Calu3 (cell line): ENCODE data around the gene CBFA2T2. TPM values are rescaled to one million over a fixed set of nuclear protein-coding genes. Genes with fewer than 3 reads are reported as not detected.
"Not testable (repeated sequence)": the region's sequence is repeated elsewhere in the genome, so short reads cannot be mapped to it uniquely, and the experiment has no call there.

Experiments used
- BruUV-seq: library from RNA; stranded (reverse); fragments of 400-500 nt; replicated peaks from 2 replicates; lab custom pipeline; 2021; lab: Mats Ljungman, UMichigan
- CTCF ChIA-PET: fragments of 300-600 bp; sonication (Branson Sonifier 250); formaldehyde crosslinking; loops from one replicate; lab custom pipeline; 2022; ENCODE audit warnings: antibody characterized with exemption; lab: Charles Lee
- DNase-seq: peaks from one replicate; pipeline ENCODE4 v3.0.0; 2022
- H3K27ac Mint-ChIP-seq: one replicate; pipeline ENCODE4 v1.8.0; 2022; ENCODE audit warnings: mixed read lengths; ENCODE audit not compliant: unreplicated experiment
- H3K27me3 Mint-ChIP-seq: one replicate; pipeline ENCODE4 v1.8.0; 2022; ENCODE audit warnings: mixed read lengths; ENCODE audit not compliant: unreplicated experiment
- H3K36me3 Mint-ChIP-seq: one replicate; pipeline ENCODE4 v1.8.0; 2022; ENCODE audit warnings: mild to moderate bottlenecking, moderate library complexity, mixed read lengths; ENCODE audit not compliant: insufficient read depth, unreplicated experiment
- H3K4me1 Mint-ChIP-seq: one replicate; pipeline ENCODE4 v1.8.0; 2022; ENCODE audit warnings: mild to moderate bottlenecking, low read depth, mixed read lengths; ENCODE audit not compliant: unreplicated experiment
- H3K4me3 Mint-ChIP-seq: one replicate; pipeline ENCODE4 v1.8.0; 2022; ENCODE audit warnings: mild to moderate bottlenecking, low read depth, moderate library complexity, mixed read lengths; ENCODE audit not compliant: unreplicated experiment
- H3K9me3 Mint-ChIP-seq: one replicate; pipeline ENCODE4 v1.8.0; 2022; ENCODE audit warnings: low read depth, mixed read lengths; ENCODE audit not compliant: unreplicated experiment
- intact Hi-C: fragments of 100-400 bp; cut with micrococcal nuclease; formaldehyde crosslinking; loops from one replicate; pipeline ENCODE4 v1.10.0; 2022; ENCODE audit not compliant: unreplicated experiment
- total RNA-seq: library from RNA; stranded (reverse); gene quantifications from 2 replicates; pipeline ENCODE4 v1.2.3, GENCODE V29; 2022
- TF ChIP-seq, protein P1 (sequence below): fragments of 200-600 bp; IDR thresholded peaks from one replicate; pipeline ENCODE4 v1.8.0; 2022; ENCODE audit warnings: antibody characterized with exemption; ENCODE audit not compliant: unreplicated experiment

Gene CBFA2T2
- total RNA-seq, 1 experiment from 2014 or later: 20.5 TPM

DNA sequence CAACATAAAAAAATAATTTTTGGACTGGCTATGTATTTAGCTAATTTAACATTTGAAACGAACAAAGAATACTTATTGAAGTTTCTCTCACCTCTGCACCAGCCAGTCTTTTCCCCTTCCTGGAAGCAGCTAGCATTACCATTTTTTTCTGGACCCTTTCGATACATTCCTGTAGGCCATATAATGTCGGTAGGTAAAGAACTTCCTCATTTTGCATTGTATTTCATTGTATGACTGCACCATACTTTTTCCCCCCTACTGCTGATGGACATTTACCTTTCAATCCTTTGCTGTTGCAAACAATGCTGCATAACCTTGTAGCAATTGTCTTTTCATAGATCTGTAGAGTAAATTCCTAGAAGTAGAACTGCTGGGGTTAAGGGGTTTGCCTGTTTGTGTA lies 17.6 kb downstream of the CBFA2T2 start:
- CTCF ChIA-PET: interaction anchor here (0.6 to 1.6 kb wide), 2 partner anchors 159 to 1708 kb away, joined by 3 to 4 read pairs; partner anchors contain the start of gene ACTL10
- no peak for DNase-seq
- Mint-ChIP-seq H3K9me3 (no peaks in the 10 kb centered on the region), H3K4me3 (no peak overlapping the region), H3K4me1 (no peaks in the 10 kb centered on the region), H3K27me3 (no peaks in the 10 kb centered on the region), H3K27ac (no peak overlapping the region), H3K36me3 (no peaks in the 10 kb centered on the region)
- TF ChIP-seq, protein P1, sequence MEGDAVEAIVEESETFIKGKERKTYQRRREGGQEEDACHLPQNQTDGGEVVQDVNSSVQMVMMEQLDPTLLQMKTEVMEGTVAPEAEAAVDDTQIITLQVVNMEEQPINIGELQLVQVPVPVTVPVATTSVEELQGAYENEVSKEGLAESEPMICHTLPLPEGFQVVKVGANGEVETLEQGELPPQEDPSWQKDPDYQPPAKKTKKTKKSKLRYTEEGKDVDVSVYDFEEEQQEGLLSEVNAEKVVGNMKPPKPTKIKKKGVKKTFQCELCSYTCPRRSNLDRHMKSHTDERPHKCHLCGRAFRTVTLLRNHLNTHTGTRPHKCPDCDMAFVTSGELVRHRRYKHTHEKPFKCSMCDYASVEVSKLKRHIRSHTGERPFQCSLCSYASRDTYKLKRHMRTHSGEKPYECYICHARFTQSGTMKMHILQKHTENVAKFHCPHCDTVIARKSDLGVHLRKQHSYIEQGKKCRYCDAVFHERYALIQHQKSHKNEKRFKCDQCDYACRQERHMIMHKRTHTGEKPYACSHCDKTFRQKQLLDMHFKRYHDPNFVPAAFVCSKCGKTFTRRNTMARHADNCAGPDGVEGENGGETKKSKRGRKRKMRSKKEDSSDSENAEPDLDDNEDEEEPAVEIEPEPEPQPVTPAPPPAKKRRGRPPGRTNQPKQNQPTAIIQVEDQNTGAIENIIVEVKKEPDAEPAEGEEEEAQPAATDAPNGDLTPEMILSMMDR: no peak
- no TSS peak for BruUV-seq
- intact Hi-C loops: no loop called here

DNA sequence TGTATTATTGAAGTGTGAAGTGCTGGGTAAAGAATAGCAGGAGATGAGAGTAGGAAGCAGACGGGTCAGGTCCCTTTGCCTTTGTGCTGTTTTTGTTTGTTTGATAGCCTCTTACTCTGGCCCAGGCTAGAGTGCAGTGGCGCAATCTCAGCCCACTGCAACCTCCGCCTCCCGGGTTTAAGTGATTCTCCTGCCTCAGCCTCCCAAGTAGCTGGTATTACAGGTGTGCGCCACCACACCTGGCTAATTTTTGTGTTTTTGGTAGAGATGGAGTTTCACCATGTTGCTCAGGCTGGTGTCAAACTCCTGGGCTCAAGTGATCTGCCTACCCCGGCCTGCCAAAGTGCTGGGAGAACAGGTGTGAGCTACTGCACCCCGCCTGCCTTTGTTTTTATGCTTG lies 18.1 kb downstream of the CBFA2T2 start:
- H3K27ac Mint-ChIP-seq, intact Hi-C loops, H3K36me3 Mint-ChIP-seq, DNase-seq, H3K9me3 Mint-ChIP-seq, CTCF ChIA-PET, H3K27me3 Mint-ChIP-seq, BruUV-seq, H3K4me1 Mint-ChIP-seq, H3K4me3 Mint-ChIP-seq: not testable (repeated sequence)

DNA sequence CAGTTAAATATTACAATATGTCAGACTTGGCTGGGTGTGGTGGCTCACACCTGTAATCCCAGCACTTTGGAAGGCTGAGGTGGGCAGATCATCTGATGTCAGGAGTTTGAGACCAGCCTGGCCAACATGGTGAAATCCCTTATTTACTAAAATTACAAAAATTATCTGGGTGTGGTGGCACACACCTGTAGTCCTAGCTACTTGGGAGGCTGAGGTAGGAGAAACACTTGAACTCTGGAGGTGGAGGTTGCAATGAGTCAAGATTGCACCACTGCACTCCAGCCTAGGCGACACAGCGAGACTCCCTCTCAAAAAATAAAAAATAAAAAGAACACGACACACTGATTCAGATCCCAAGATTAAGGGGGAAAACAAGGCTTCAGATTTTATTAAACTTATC lies 19.2 kb downstream of the CBFA2T2 start:
- H3K4me1 Mint-ChIP-seq, H3K27ac Mint-ChIP-seq, CTCF ChIA-PET: not testable (repeated sequence)

DNA sequence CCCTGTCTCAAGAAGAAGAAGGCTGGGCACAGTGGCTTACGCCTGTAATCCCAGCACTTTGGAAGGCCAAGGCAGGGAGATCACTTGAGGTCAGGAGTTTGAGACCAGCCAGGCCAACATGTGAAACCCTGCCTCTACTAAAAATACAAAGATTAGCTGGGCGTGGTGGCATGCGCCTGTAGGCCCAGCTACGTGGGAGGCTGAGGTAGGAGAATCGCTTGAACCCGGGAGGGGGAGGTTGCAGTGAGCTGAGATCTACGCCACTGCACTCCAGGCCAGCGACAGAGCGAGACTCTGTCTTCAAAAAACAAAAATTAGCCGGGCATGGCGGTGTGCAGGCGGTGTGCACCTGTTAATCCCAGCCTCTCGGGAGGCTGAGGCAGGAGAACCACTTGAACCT lies 22.0 kb downstream of the CBFA2T2 start:
- peaks cover 14% of the 10 kb centered on the region for H3K4me1 Mint-ChIP-seq
- H3K27me3 Mint-ChIP-seq, BruUV-seq, DNase-seq, H3K4me3 Mint-ChIP-seq, H3K27ac Mint-ChIP-seq, H3K9me3 Mint-ChIP-seq, H3K36me3 Mint-ChIP-seq, intact Hi-C loops: not testable (repeated sequence)
- CTCF ChIA-PET: interaction anchor here (0.6 kb wide), 1 partner anchor 43 kb away, joined by 3 read pairs; no protein-coding TSS in a partner anchor

More for the DNA sequence above, 19.2 kb downstream of the CBFA2T2 start:
- H3K9me3 Mint-ChIP-seq, H3K36me3 Mint-ChIP-seq, intact Hi-C loops, H3K4me3 Mint-ChIP-seq, BruUV-seq, H3K27me3 Mint-ChIP-seq, DNase-seq: not testable (repeated sequence)

DNA sequence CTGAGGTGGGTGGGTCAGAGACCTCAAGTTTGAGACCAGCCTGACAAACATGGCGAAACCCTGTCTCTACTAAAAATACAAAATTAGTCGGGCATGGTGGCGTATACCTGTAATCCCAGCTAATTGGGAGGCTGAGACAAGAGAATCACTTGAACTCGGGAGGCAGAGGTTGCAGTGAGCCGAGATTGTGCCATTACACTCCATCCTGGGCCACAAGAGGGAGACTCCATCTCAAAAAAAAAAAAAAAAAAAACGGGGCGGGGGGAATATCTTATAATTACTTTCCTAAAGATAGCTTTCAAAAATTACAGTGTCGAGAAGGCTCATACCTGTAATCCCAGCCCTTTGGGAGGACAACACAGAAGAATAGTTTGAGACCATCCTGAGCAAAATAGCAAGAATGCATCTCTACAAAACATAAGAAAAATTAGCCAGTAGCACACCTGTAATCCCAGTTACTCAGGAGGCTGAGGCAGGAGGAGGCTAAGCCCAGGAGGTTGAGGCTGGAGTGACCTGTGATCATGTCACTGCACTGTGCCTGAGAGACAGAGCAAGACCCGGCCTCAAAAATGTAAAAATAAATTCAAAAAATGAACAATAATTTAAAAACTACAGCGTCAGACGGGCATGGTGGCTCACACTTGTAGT lies 25.8 kb downstream of the CBFA2T2 start:
- H3K4me1 Mint-ChIP-seq: peaks cover 31% of the 10 kb centered on the region
- no peak overlapping the region for H3K27ac Mint-ChIP-seq
- H3K9me3 Mint-ChIP-seq: no peaks in the 10 kb centered on the region
- TF ChIP-seq, protein P1: peak; percentile 47
- no peak overlapping the region for H3K4me3 Mint-ChIP-seq
- no peaks in the 10 kb centered on the region for H3K36me3 Mint-ChIP-seq
- CTCF ChIA-PET: interaction anchor here (0.6 to 1.4 kb wide), 3 partner anchors 122 to 152 kb away, joined by 4 read pairs; no protein-coding TSS in a partner anchor
- intact Hi-C loops: loop anchor here (5.0 kb wide), 1 partner anchor 137 kb away; no protein-coding TSS in a partner anchor
- DNase-seq: peak; percentile 14
- H3K27me3 Mint-ChIP-seq: no peaks in the 10 kb centered on the region
- BruUV-seq: no TSS peak
